Breast epithelium (tissue), 3 donors: Measurements from ENCODE around the gene DSCAM.

Experiments used
- POLR2A ChIP-seq: fragments of 450-650 bp; IDR thresholded peaks from one replicate; pipeline ENCODE4 v1.6.1; 2016; ENCODE audit warnings: antibody characterized with exemption, mild to moderate bottlenecking, moderate library complexity
- POLR2AphosphoS5 ChIP-seq, 3 donors: sonication (generic); formaldehyde crosslinking; IDR thresholded peaks; one replicate each; pipeline ENCODE4 v1.6.1; 2017; ENCODE audit warnings: antibody characterized with exemption in 3 of 3

DNA sequence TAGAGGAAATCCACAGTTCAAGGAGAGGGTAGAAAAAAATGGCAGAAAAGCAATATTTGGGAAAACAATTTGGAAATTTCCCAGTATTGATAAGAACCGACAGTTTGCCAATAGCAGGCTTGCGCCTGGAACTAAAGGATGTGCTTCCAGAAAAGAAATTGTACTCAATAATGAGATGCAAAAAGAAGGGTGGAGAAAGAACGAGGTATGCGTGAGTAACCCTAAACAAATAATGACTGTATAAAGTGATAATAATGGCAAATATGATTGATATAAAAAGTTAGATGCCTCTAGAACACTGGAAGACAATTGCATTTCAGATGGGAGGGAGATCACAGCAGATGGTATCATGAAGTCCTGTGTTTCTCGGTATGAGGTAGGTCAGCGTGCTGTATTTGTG, 458.9 kb downstream of the DSCAM start:
- TF ChIP-seq POLR2AphosphoS5 (IDR thresholded peaks at IDR 0.05) (no peak), POLR2A (no peak)
